Right hindlimb (tissue), 1 donor: ENCODE results near the gene LRRC34.

Experiments used
- DNase-seq: peaks from one replicate; pipeline ENCODE4 v3.0.0-alpha.2; 2018

LRRC34 gene

DNA sequence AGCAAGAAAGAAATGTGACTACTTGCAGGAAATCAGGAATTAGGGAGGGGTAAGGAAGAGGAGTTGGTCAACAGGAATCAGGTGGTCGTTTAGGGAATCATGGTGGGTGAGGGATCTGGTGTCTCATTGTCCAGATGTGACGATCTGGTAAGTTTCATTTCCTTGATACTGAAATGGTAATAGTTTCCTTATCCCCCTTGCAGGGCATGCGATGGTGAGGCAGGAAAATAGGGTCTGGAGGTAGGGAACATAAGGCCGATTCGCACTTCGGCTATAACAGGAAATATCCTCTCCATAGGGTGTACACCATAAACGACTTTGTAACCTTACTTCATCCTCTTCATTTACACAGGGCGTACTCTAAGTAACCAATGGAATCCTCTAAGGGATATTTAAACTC lies 574 bp upstream of the LRRC34 start:
- no peak for DNase-seq

GRCh38 chr3:169811631-169812331 lies 923 bp downstream of the LRRC34 start:
- DNase-seq: peak; percentile 62

DNA sequence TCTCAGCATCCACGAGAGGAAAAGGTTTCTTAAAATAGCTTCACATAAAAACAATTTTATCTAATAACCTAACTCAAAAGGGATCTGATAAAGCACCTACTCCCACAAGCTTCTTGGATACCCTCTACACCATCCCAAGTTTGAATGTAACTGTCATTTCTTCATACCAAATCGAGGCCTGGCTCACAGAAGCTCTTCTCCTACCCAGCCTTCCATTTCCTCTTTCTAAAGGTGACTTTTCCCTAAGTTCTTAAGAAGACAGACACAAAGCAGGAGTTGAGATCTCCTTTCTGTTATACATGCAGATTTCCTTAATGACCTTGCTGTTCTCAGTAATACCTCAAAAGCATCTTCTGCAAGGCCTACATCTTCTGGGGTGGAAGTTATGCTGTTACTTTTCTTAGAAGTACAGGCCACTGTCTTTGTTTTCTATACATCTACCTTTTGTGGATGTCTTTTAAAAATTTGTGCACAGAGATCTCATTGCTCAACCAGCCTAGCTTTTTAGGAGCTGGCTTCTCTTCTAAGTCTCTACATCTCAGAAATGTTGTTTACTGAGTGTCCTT lies 3.4 kb downstream of the LRRC34 start:
- no peak for DNase-seq

- DNase-seq: no peak
Observed at GRCh38 chr3:169804681-169805080, 8.0 kb downstream of the LRRC34 start.

DNA sequence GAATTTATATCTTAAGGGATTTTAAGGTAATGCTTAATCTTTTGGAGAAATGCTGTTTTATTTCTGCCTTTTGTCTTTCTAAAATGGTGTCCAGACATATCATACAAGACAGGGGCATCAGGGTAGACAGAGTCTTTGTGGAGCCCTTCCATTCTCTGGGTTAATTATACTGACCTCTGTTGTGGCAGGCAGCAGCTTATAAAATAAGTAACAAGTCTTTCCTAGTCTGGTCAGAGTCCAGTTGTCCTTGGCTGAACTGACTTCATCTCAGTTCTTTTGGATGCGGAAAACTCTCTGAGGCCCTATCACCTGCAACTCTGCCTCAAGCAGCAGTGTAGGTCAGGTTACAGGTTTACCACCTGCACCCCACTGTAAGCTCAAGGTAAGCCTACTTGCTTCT lies 20.3 kb downstream of the LRRC34 start:
- no peak for DNase-seq

DNA sequence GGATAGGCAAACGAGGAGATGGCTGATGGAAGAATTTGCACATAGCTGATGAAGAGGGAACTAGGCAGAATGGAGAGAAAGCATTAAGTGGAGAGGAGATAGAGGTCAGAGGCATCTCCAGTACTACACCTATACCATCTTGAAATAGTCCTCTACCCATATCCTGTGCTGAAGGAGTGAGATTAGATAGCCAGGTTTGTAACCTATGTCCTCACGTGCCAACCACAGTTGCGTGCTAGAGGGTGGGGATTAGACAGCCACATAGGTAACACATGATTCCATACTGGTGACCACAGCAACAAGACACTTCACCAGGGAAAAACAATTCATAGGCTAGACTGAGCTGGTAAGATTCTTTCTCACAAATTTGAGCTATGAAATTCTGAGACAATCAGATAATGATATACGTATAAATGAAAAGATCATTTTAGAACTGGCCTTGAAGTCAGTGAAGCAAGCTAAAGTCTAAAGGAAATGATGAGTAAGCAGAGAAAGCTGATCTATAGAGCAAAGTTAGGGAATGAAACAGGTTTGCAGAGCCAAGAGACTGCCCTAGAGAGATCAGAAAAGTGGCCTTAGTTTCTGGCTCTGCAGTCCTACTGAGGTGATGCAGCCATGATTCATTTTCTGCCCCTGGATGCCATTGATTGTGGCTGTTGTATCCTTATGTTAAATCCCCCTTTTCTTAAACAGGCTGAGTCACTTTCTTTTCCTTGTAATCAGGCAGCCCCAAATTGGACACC lies 21.8 kb downstream of the LRRC34 start:
- DNase-seq: no peak

- DNase-seq: no peak
Observed at GRCh38 chr3:169790219-169790618, 22.5 kb downstream of the LRRC34 start.

GRCh38 chr3:169787791-169788190 lies 24.9 kb downstream of the LRRC34 start:
- no peak for DNase-seq

GRCh38 chr3:169787120-169787519 lies 25.6 kb downstream of the LRRC34 start:
- no peak for DNase-seq

- DNase-seq: no peak
Observed at GRCh38 chr3:169781209-169781855, 31.4 kb downstream of the LRRC34 start.

DNA sequence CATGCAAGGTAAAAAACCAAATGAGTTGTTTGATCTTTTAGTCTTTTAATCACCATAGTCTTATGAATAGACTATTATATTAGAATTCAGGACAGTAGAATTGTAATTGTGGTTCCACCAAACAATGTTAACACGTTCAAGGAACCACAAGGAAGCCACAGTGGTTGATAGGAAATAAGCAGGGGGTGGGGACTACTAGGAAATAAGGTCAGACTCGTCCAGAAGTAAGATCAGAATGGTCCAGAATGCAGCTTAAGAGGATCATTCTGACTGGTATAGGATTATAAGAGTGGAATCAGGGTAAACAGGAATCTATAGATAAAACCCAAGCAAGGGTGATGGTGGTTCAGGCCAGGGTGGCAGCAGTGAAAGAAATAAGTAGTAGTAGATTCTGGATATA lies 32.0 kb downstream of the LRRC34 start:
- no peak for DNase-seq

DNA sequence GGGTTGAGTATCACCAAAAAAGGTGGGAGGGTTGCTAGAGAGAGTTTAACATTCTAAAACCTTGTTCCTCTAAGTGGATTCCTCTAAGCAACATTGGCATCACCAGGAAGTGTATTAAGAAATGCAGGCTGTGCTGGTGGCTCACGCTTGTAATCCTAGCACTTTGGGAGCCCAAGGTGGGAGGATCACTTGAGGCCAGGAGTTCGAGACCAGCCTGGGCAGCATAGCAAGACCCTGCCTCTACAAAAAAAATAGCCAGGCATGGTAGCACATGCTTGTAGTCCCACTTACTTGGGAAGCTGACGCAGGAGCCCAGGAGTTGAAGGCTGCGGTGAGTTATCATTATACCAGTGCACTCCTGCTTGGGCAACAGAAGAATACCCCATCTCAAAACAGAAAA lies 34.9 kb downstream of the LRRC34 start:
- no peak for DNase-seq

DNA sequence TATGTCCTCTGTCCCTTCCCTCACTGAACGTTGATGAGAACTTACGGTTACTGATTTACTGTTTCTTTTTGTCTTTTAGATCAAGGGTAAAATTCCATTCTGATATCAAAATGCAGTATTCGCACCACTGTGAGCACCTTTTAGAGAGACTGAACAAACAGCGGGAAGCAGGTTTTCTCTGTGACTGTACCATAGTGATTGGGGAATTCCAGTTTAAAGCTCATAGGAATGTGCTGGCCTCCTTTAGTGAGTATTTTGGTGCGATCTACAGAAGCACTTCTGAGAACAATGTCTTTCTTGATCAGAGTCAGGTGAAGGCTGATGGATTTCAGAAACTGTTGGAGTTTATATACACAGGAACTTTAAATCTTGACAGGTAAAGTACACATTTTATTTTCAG lies 38.5 kb downstream of the LRRC34 start:
- DNase-seq: no peak

DNA sequence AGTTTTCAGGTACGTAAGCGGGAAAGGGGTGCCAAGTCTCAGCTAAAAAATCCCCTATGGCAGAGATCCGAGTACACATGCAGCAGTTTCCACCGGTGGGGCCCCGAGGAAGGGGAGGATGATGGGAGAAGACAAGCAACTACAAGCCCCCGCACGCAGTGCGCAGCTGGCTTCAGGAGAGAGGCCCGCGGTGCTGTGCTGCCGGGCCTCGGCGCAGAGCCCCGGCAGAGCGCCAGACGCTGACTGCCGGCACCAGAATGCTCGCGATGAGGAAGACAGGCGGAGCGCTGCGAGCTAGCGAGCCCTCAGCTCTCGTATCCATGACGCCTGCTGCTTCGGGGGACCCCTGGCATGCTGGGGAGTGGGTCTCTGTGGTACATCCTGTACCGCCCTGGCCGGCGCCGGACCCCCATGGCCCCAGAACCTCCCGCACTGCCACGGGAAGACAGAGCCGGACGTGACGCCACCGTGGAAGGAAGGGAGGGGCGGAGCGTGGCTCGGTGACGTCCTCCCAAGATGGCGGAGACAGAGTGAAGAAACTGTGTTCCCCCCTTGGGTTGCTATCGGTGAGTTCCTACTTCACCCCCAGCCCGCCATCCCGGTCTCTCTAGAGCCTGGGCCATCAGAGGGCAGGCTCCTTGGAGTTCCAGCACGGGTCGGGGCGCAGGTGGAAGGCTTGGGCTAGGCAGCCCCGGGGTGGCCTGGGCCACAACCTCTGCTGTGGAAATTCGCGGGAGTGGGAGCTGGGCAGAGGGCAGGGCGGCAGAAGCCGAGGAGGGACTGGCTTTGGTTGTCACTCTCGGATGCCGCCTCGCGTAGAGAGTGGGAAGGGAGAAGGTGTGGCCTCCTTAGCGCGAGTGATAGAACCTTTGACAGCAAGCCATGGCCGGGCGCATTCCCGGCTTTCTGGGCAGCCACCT lies 39.5 kb downstream of the LRRC34 start, which contains the start of gene MYNN:
Gene MYNN, plus strand, starts transcription at position 500 of the 920 bp plus-strand sequence. CDS start 900 bp downstream, outside the sequence.
- peak; percentile 96 for DNase-seq

DNA sequence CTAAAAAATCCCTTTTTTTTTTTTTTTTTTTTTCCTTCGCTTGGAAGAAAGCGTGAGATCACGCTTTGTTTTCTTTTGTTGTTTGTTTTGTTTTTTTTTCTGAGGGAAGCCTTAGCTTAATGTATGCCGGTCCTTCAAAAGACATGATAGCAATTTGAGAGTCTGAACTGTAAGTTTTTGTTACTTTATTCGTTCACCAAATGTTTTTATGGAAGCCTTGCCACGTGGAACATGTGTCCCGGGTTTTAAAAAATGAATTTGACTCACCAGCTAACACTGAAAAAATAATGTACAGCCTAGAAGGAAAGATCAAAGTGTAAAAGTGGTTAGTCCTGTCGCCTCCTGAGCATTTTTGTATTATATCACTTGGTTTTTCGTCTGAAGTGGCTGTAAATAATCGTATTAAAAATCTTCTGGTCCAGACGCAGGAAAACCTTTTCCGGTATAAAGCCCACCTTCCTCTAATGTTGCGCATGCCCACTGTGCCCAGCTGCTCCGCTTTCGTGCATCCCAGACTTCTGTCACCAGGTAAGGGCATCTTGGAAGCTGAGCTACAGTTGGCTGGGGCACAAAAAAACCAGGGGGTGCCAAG lies 40.3 kb downstream of the LRRC34 start:
- no peak for DNase-seq

DNA sequence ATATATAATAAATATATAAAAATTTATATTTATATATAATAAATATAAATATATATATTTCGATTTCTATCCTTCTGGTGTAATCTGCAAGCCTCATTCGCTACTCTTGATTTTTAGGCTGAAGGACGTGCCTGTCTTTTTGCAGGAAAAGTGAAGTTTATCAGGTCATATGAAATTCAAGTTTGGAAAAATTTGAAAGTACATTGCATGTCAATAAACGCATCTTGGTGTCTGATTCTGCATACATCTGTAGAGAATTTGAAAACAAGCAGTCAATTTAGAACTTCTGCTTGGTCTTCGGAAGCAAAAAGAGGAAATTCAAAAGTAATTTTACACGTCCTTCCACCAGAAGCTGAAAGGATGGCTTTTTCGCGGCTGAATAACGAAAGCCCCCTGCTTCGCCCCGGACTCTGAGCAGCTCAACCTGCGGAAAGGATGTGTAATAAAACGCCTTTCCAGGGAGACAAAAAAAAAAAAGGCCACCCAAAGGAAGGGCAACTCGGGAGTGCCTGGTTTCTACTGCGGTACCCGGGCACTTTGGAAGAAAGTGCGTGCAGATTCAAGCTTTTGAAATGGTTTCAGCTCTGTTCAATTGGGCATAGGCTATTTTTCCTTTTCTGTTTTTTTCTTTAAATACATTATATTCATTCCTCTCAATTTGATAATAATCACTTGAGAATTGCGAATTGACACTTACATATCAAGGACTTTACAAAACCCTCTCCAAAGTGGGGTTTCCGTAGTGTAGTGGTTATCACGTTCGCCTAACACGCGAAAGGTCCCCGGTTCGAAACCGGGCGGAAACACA lies 41.0 kb downstream of the LRRC34 start:
- DNase-seq: peak; percentile 76

- DNase-seq: peak; percentile 82
Observed at GRCh38 chr3:169769287-169770181, 43.2 kb downstream of the LRRC34 start, which contains the start of gene ACTRT3. Gene ACTRT3, minus strand, starts transcription at chr3:169769561. Its CDS starts 41 bp downstream, at chr3:169769520.

GRCh38 chr3:169764882-169765612 lies 47.7 kb downstream of the LRRC34 start, which contains the start of gene TERC:
Gene TERC, minus strand, starts transcription at chr3:169765060.
- peak; percentile 97 for DNase-seq

DNA sequence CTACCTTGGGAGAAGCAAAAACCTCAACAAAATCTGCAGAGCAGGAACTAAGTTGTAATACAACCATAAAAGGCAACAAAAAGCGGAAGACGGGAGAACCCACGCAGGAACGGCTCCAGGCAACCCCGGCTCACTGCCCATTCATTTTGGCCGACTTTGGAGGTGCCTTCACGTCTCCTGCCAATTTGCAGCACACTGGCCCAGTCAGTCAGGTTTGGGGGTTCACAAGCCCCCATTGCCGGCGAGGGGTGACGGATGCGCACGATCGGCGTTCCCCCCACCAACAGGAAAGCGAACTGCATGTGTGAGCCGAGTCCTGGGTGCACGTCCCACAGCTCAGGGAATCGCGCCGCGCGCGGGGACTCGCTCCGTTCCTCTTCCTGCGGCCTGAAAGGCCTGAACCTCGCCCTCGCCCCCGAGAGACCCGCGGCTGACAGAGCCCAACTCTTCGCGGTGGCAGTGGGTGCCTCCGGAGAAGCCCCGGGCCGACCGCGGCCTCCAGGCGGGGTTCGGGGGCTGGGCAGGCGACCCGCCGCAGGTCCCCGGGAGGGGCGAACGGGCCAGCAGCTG lies 48.3 kb downstream of the LRRC34 start:
- DNase-seq: peak; percentile 81
